SK-N-SH (cell line): ENCODE measurements around the gene VWF. TPM values are rescaled to one million over a fixed set of nuclear protein-coding genes. Genes with fewer than 3 reads are reported as not detected.

ENCODE experiments used
- CTCF ChIA-PET: fragments of 300-600, 350-600 bp; formaldehyde crosslinking; extraction: SDS; loops from one replicate; lab custom pipeline; 2021; lab: Yijun Ruan, JAX
- POLR2A ChIA-PET: fragments of 350-600 bp; sonication (Branson Sonifier 250); formaldehyde crosslinking; extraction: SDS; loops from one replicate; lab custom pipeline; 2020; ENCODE audit warnings: antibody characterized with exemption, inconsistent platforms; lab: Yijun Ruan, JAX
- DNase-seq: peaks from one replicate; pipeline ENCODE4 v3.0.0; 2012
- H2AFZ ChIP-seq: fragments of 200-600 bp; sonication (generic); 2 replicates; pipeline ENCODE4 v1.8.1; 2016; ENCODE audit warnings: antibody characterized with exemption, mild to moderate bottlenecking, low read depth
- H3F3A ChIP-seq: fragments of 200-600 bp; sonication (generic); replicated peaks from 2 replicates; pipeline ENCODE3; 2016; ENCODE audit warnings: antibody characterized with exemption, mild to moderate bottlenecking; ENCODE audit not compliant: insufficient read depth
- H3K27ac ChIP-seq, 2 experiments: fragments of 200-500 bp in 1 of 2; fragments of 200-600 bp in 1 of 2; sonication (Bioruptor generic) in 1 of 2; sonication (generic), shearing (Covaris generic) in 1 of 2; 2 replicates each; pipeline versions ENCODE4 v1.5.1 to v1.6.1; 2014 to 2016; ENCODE audit warnings: low read depth in 2 of 2, inconsistent platforms in 1 of 2, low read length in 1 of 2, mild to moderate bottlenecking in 1 of 2, mixed read lengths in 1 of 2
- H3K27me3 ChIP-seq: fragments of 200-600 bp; sonication (generic), shearing (Covaris generic); 2 replicates; pipeline ENCODE4 v1.6.1; 2016; ENCODE audit warnings: mixed run types; ENCODE audit not compliant: insufficient read depth
- H3K36me3 ChIP-seq, 2 experiments: fragments of 200-500 bp in 1 of 2; fragments of 200-600 bp in 1 of 2; sonication (Bioruptor generic) in 1 of 2; sonication (generic) in 1 of 2; replicated peaks in 1 of 2; 2 replicates each; pipeline versions ENCODE3 to v1.5.1; 2014 to 2016; ENCODE audit warnings: low read length in 1 of 2, mild to moderate bottlenecking in 1 of 2; ENCODE audit not compliant: insufficient read depth in 2 of 2, control insufficient read depth in 1 of 2
- H3K4me1 ChIP-seq, 2 experiments: fragments of 200-500 bp in 1 of 2; fragments of 200-600 bp in 1 of 2; sonication (Bioruptor generic) in 1 of 2; sonication (generic), shearing (Covaris generic) in 1 of 2; 2 replicates each; pipeline versions ENCODE4 v1.5.1 to v1.6.1; 2014 to 2016; ENCODE audit warnings: low read depth in 1 of 2, low read length in 1 of 2, mixed run types in 1 of 2; ENCODE audit not compliant: insufficient read depth in 2 of 2, control insufficient read depth in 1 of 2
- H3K4me2 ChIP-seq: fragments of 200-600 bp; sonication (generic), shearing (Covaris generic); 2 replicates; pipeline ENCODE4 v1.6.1; 2017; ENCODE audit warnings: mixed run types
- H3K4me3 ChIP-seq, 2 experiments: fragments of 200-500 bp in 1 of 2; fragments of 200-600 bp in 1 of 2; sonication (Bioruptor generic) in 1 of 2; sonication (generic), shearing (Covaris generic) in 1 of 2; 2 replicates each; pipeline versions ENCODE4 v1.5.1 to v1.8.1; 2014 to 2016; ENCODE audit warnings: low read depth in 2 of 2, inconsistent platforms in 1 of 2, low read length in 1 of 2, mild to moderate bottlenecking in 1 of 2, mixed read lengths in 1 of 2, moderate library complexity in 1 of 2
- H3K79me2 ChIP-seq: fragments of 200-600 bp; sonication (generic); 2 replicates; pipeline ENCODE4 v1.8.1; 2017; ENCODE audit warnings: mild to moderate bottlenecking; ENCODE audit not compliant: insufficient read depth
- H3K9ac ChIP-seq: fragments of 200-600 bp; sonication (generic); 2 replicates; pipeline ENCODE4 v1.6.1; 2017; ENCODE audit warnings: mixed run types
- H3K9me2 ChIP-seq: fragments of 200-600 bp; sonication (generic); 2 replicates; pipeline ENCODE4 v1.6.1; 2017; ENCODE audit warnings: mixed run types
- H3K9me3 ChIP-seq: fragments of 200-600 bp; sonication (generic); 2 replicates; pipeline ENCODE4 v1.6.1; 2017; ENCODE audit warnings: mixed run types, mild to moderate bottlenecking, moderate library complexity
- H4K20me1 ChIP-seq: fragments of 200-600 bp; sonication (generic); 2 replicates; pipeline ENCODE4 v1.6.1; 2017; ENCODE audit warnings: mild to moderate bottlenecking, mixed run types; ENCODE audit not compliant: insufficient read depth
- CHD2 ChIP-seq: fragments of 150-350 bp; IDR thresholded peaks from 2 replicates; pipeline ENCODE4 v1.6.1; 2018; ENCODE audit warnings: low read length; ENCODE audit not compliant: partially characterized antibody
- ELF1 ChIP-seq: IDR thresholded peaks from 2 replicates; pipeline ENCODE4 v1.4.0; 2012
- EP300 ChIP-seq, 2 experiments: IDR thresholded peaks; 2 replicates each; pipeline versions ENCODE4 v1.4.0 to v1.6.1; 2012; ENCODE audit warnings: borderline replicate concordance in 1 of 2, low read depth in 1 of 2, low read length in 1 of 2
- FOSL2 ChIP-seq: IDR thresholded peaks from 2 replicates; pipeline ENCODE4 v1.4.0; 2012; ENCODE audit warnings: low read depth, mild to moderate bottlenecking, moderate library complexity, borderline replicate concordance
- FOXJ3 ChIP-seq: sonication (generic); formaldehyde crosslinking; IDR thresholded peaks from 2 replicates; pipeline ENCODE4 v1.5.1; 2020; ENCODE audit warnings: mild to moderate bottlenecking, missing genetic modification reagents
- FOXM1 ChIP-seq: IDR thresholded peaks from 2 replicates; pipeline ENCODE4 v1.4.0; 2012; ENCODE audit warnings: low read depth, mild to moderate bottlenecking
- GABPA ChIP-seq: IDR thresholded peaks from 2 replicates; pipeline ENCODE4 v1.4.0; 2012; ENCODE audit warnings: low read depth, mild to moderate bottlenecking
- IRF3 ChIP-seq: fragments of 150-350 bp; IDR thresholded peaks from 2 replicates; pipeline ENCODE4 v1.6.1; 2016; ENCODE audit warnings: mild to moderate bottlenecking, low read depth, low read length
- JUND ChIP-seq: IDR thresholded peaks from 2 replicates; pipeline ENCODE4 v1.4.0; 2012
- MAX ChIP-seq: IDR thresholded peaks from 2 replicates; pipeline ENCODE4 v1.4.0; 2012; ENCODE audit warnings: low read depth
- MEF2A ChIP-seq: IDR thresholded peaks from 2 replicates; pipeline ENCODE4 v1.4.0; 2012; ENCODE audit warnings: low read depth, borderline replicate concordance
- MXI1 ChIP-seq: IDR thresholded peaks from 2 replicates; pipeline ENCODE4 v1.6.1; 2012; ENCODE audit warnings: mild to moderate bottlenecking, low read depth, low read length, improper control_type of control experiment
- NFIC ChIP-seq: IDR thresholded peaks from 2 replicates; pipeline ENCODE4 v1.4.0; 2012; ENCODE audit warnings: borderline replicate concordance
- NRF1 ChIP-seq: IDR thresholded peaks from 2 replicates; pipeline ENCODE4 v1.6.1; 2012; ENCODE audit warnings: low read depth, mild to moderate bottlenecking, low read length
- PBX3 ChIP-seq: IDR thresholded peaks from 2 replicates; pipeline ENCODE4; 2012
- POLR2AphosphoS5 ChIP-seq: IDR thresholded peaks from 2 replicates; pipeline ENCODE4 v1.6.1; 2012; ENCODE audit warnings: low read depth, low read length
- RCOR1 ChIP-seq: fragments of 150-350 bp; IDR thresholded peaks from 2 replicates; pipeline ENCODE4 v1.6.1; 2017; ENCODE audit warnings: antibody characterized with exemption, low read length
- RFX5 ChIP-seq: IDR thresholded peaks from 2 replicates; pipeline ENCODE4 v1.6.1; 2012; ENCODE audit warnings: mild to moderate bottlenecking, improper control_type of control experiment, low read length
- RXRA ChIP-seq: IDR thresholded peaks from 2 replicates; pipeline ENCODE4 v1.4.0; 2012; ENCODE audit warnings: low read depth, mild to moderate bottlenecking, borderline replicate concordance
- SIN3A ChIP-seq: IDR thresholded peaks from 2 replicates; pipeline ENCODE4 v1.6.1; 2012; ENCODE audit warnings: low read depth, mild to moderate bottlenecking, low read length, moderate library complexity, borderline replicate concordance
- SMC3 ChIP-seq: IDR thresholded peaks from 2 replicates; pipeline ENCODE4 v1.6.1; 2012; ENCODE audit warnings: low read depth, low read length, improper control_type of control experiment
- TAF1 ChIP-seq: IDR thresholded peaks from 2 replicates; pipeline ENCODE4 v1.6.1; 2012; ENCODE audit warnings: low read depth, mild to moderate bottlenecking, low read length, moderate library complexity, borderline replicate concordance
- TCF12 ChIP-seq: IDR thresholded peaks from 2 replicates; pipeline ENCODE4 v1.4.0; 2012
- TEAD4 ChIP-seq: IDR thresholded peaks from 2 replicates; pipeline ENCODE4 v1.4.0; 2012; ENCODE audit warnings: mild to moderate bottlenecking, borderline replicate concordance; ENCODE audit not compliant: insufficient read depth
- YY1 ChIP-seq: IDR thresholded peaks from 2 replicates; pipeline ENCODE4 v1.4.0; 2012; ENCODE audit warnings: low read depth, mild to moderate bottlenecking
- WGBS: methylation state at CpG from one replicate; pipeline ENCODE4 v1.1.6; 2017; ENCODE audit warnings: low lambda C conversion rate; 5-methylcytosine and 5-hydroxymethylcytosine counted together
- polyA plus RNA-seq, 3 experiments: library from polyadenylated mRNA; depleted of rRNA; stranded (reverse); fragments of >200 nt; gene quantifications; 2 replicates each; pipeline ENCODE4 v1.2.3, GENCODE V29; 2012

Gene VWF
- polyA plus RNA-seq, 1 of the 3 experiments (the other 2 are of a cell fraction) = 0.12 TPM

GRCh38 chr12:6032726-6033125 lies 91.7 kb downstream of the VWF start:
- CTCF ChIA-PET = interaction anchor here (1.2 to 15.2 kb wide), 2 partner anchors 41 to 287 kb away, joined by 3 to 334 read pairs; no protein-coding TSS in a partner anchor
- no peak for DNase-seq
- no peaks in the 10 kb centered on the region for H3K36me3 ChIP-seq

GRCh38 chr12:6031001-6031400 lies 93.5 kb downstream of the VWF start:
- Histone ChIP-seq H4K20me1 (no peaks in the 10 kb centered on the region), H3K27ac (no peak overlapping the region), H3K36me3 (no peaks in the 10 kb centered on the region), H3F3A (no peaks in the 10 kb centered on the region), H3K9ac (no peak overlapping the region), H3K4me1 (no peaks in the 10 kb centered on the region; a peak in 1 of 4 replicates), H2AFZ (no peak overlapping the region), H3K4me3 (no peak overlapping the region), H3K27me3 (no peaks in the 10 kb centered on the region), H3K79me2 (no peaks in the 10 kb centered on the region), H3K9me3 (0 out of 2 replicates have a peak, but pooled peaks cover 3% of the 10 kb centered on the region), H3K9me2 (no peaks in the 10 kb centered on the region), H3K4me2 (no peak overlapping the region)
- no peak for TF ChIP-seq FOXJ3 (CRISPR knock-in tag)
- TF ChIP-seq TEAD4 = no peak
- TF ChIP-seq ELF1 = no peak
- TF ChIP-seq MAX = no peak
- TF ChIP-seq JUND = no peak
- no peak for TF ChIP-seq TAF1
- TF ChIP-seq RFX5 = no peak
- TF ChIP-seq TCF12 = no peak
- TF ChIP-seq SMC3 = no peak
- TF ChIP-seq POLR2AphosphoS5 = no peak
- no peak for TF ChIP-seq MEF2A
- ChIA-PET POLR2A (no interaction called here), CTCF (interaction anchor here (0.6 to 3.1 kb wide), 4 partner anchors 8 to 253 kb away, joined by 3 to 24 read pairs (median 7); no protein-coding TSS in a partner anchor)
- DNase-seq = no peak
- 53% methylated on average over 8 of the region's 8 CpGs for WGBS

More at GRCh38 chr12:6032726-6033125, 91.7 kb downstream of the VWF start:
- 78% methylated on average over 8 of the region's 8 CpGs for WGBS
- H3K4me2 ChIP-seq = no peak overlapping the region
- no peak overlapping the region for H3K9ac ChIP-seq
- H3K4me3 ChIP-seq = no peak overlapping the region
- POLR2A ChIA-PET = no interaction called here
- no peaks in the 10 kb centered on the region for H4K20me1 ChIP-seq
- no peaks in the 10 kb centered on the region for H3K9me2 ChIP-seq
- no peaks in the 10 kb centered on the region for H3K9me3 ChIP-seq
- H3K27me3 ChIP-seq = no peaks in the 10 kb centered on the region
- no peaks in the 10 kb centered on the region; a peak in 1 of 4 replicates for H3K4me1 ChIP-seq
- no peak overlapping the region for H2AFZ ChIP-seq
- no peaks in the 10 kb centered on the region for H3K79me2 ChIP-seq
- TF ChIP-seq GABPA (no peak), NRF1 (no peak), FOSL2 (no peak), ELF1 (no peak), MEF2A (no peak), NFIC (no peak), RCOR1 (no peak), YY1 (no peak), FOXJ3 (CRISPR knock-in tag) (no peak), MXI1 (no peak), POLR2AphosphoS5 (no peak), CHD2 (no peak), SIN3A (no peak), IRF3 (no peak), PBX3 (no peak), FOXM1 (no peak), RXRA (no peak), RFX5 (no peak), TCF12 (no peak), EP300 (IDR thresholded peaks at IDR 0.05; ENCODE audit: borderline replicate concordance in 1 of 2, low read depth in 1 of 2, low read length in 1 of 2) (no peak)
- H3K27ac ChIP-seq = no peak overlapping the region
- H3F3A ChIP-seq = no peaks in the 10 kb centered on the region
